ENCODE data around the gene HMGXB3.

DNA sequence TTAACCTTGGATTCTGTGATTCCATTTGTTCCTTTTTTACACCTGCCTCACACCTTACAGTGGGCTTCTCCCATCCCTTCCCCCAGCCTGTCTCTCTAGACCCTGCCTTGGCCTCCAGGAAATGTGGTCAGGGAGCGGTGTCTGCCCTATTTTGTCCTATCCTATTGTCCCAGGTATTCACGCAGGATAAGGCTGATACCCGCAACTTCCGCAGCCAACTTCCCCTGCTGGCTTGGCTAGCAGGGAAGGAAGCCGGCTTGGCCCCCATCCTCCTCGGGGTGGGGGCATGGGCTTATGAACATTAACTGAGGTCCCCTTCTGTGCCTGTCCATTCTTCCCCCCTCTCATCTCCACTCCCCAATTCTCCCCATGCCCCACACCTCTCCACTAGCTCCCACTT, 82.3 kb downstream of the HMGXB3 start:
- TF ChIP-seq, protein P1, sequence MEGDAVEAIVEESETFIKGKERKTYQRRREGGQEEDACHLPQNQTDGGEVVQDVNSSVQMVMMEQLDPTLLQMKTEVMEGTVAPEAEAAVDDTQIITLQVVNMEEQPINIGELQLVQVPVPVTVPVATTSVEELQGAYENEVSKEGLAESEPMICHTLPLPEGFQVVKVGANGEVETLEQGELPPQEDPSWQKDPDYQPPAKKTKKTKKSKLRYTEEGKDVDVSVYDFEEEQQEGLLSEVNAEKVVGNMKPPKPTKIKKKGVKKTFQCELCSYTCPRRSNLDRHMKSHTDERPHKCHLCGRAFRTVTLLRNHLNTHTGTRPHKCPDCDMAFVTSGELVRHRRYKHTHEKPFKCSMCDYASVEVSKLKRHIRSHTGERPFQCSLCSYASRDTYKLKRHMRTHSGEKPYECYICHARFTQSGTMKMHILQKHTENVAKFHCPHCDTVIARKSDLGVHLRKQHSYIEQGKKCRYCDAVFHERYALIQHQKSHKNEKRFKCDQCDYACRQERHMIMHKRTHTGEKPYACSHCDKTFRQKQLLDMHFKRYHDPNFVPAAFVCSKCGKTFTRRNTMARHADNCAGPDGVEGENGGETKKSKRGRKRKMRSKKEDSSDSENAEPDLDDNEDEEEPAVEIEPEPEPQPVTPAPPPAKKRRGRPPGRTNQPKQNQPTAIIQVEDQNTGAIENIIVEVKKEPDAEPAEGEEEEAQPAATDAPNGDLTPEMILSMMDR (IDR thresholded peaks at IDR 0.05), result no peak
- TF ChIP-seq EP300 (IDR thresholded peaks at IDR 0.05) (no peak), POLR2A (IDR thresholded peaks at IDR 0.05) (no peak)

Data from tibial nerve (tissue), 4 donors.